ENCODE measurements around the gene PPP1R17.

PPP1R17 gene

GRCh38 chr7:31699050-31699449 is 12.0 kb downstream of the PPP1R17 start:
- no peak for DNase-seq (ENCODE audit: low read depth, low spot score)

GRCh38 chr7:31702354-31702753 is 15.3 kb downstream of the PPP1R17 start:
- no peak for DNase-seq (ENCODE audit: low read depth, low spot score)

- DNase-seq (ENCODE audit: low read depth, low spot score) = no peak
These were observed 18.4 kb downstream of the PPP1R17 start for GRCh38 chr7:31705377-31705776.

GRCh38 chr7:31707089-31707488 is 20.1 kb downstream of the PPP1R17 start:
- DNase-seq (ENCODE audit: low read depth, low spot score) = no peak

- DNase-seq (ENCODE audit: low read depth, low spot score) = no peak
These were observed 23.2 kb downstream of the PPP1R17 start for GRCh38 chr7:31710171-31710570.

- no peak for DNase-seq (ENCODE audit: low read depth, low spot score)
These were observed 29.3 kb downstream of the PPP1R17 start for GRCh38 chr7:31716355-31716754.

- no peak for DNase-seq (ENCODE audit: low read depth, low spot score)
These were observed 33.4 kb downstream of the PPP1R17 start for GRCh38 chr7:31720366-31720765.

GRCh38 chr7:31724696-31725095 is 37.7 kb downstream of the PPP1R17 start:
- DNase-seq (ENCODE audit: low read depth, low spot score) = no peak

- DNase-seq (ENCODE audit: low read depth, low spot score) = no peak
These were observed 42.3 kb downstream of the PPP1R17 start for GRCh38 chr7:31729195-31729804.

GRCh38 chr7:31734456-31734855 is 47.4 kb downstream of the PPP1R17 start:
- no peak for DNase-seq (ENCODE audit: low read depth, low spot score)

GRCh38 chr7:31735991-31736982 is 49.3 kb downstream of the PPP1R17 start:
- peak; percentile 4 for DNase-seq (ENCODE audit: low read depth, low spot score)

- DNase-seq (ENCODE audit: low read depth, low spot score) = no peak
These were observed 54.8 kb downstream of the PPP1R17 start for GRCh38 chr7:31741852-31742251.

GRCh38 chr7:31744294-31744874 is 57.4 kb downstream of the PPP1R17 start:
- DNase-seq (ENCODE audit: low read depth, low spot score) = peak; percentile 4

GRCh38 chr7:31747553-31747952 is 60.5 kb downstream of the PPP1R17 start:
- no peak for DNase-seq (ENCODE audit: low read depth, low spot score)

- no peak for DNase-seq (ENCODE audit: low read depth, low spot score)
These were observed 61.1 kb downstream of the PPP1R17 start for GRCh38 chr7:31748084-31748483.

GRCh38 chr7:31751726-31752125 is 64.7 kb downstream of the PPP1R17 start:
- DNase-seq (ENCODE audit: low read depth, low spot score) = no peak

All from brain pericyte (primary cell).